Left colon (tissue), 2 donors: ENCODE measurements around the gene MT2A. TPM values are rescaled to one million over a fixed set of nuclear protein-coding genes. Genes with fewer than 3 reads are reported as not detected.
A peak's percentile ranks its signal among the peaks of the same experiment; 100 is the strongest.

ENCODE experiments used
- ATAC-seq: fragments of 200-7000 bp; cut with Tn5 transposase; one replicate; pipeline ENCODE4 v1.9.1; 2020; ENCODE audit warnings: mild to moderate bottlenecking, moderate library complexity
- DNase-seq, 2 donors: peaks; one replicate each; pipeline ENCODE4 v3.0.0-alpha.2; 2020
- intact Hi-C, 2 donors: fragments of 100-400 bp; cut with DNase I in 1 of 2; cut with micrococcal nuclease in 1 of 2; formaldehyde crosslinking; loops; one replicate each; pipeline versions ENCODE4 v1.11.2 to v1.14.0; 2022; cut with DNase I, micrococcal nuclease
- total RNA-seq, 2 donors: library from RNA; stranded (reverse); fragmentation: NEBNext Ultra II Directional; extraction: Animal tissue kit (Norgen Biotek cat#: 25700); gene quantifications; one replicate each; pipeline ENCODE4 v1.2.1, GENCODE V29; 2021
- donor health status: DM: no; HTN: no; CAD: no.
- donor health status: DM: yes; HTN: yes; CAD: no.

Gene MT2A
- total RNA-seq, 2 donors from 2014 or later = 78.4 to 287 TPM

DNA sequence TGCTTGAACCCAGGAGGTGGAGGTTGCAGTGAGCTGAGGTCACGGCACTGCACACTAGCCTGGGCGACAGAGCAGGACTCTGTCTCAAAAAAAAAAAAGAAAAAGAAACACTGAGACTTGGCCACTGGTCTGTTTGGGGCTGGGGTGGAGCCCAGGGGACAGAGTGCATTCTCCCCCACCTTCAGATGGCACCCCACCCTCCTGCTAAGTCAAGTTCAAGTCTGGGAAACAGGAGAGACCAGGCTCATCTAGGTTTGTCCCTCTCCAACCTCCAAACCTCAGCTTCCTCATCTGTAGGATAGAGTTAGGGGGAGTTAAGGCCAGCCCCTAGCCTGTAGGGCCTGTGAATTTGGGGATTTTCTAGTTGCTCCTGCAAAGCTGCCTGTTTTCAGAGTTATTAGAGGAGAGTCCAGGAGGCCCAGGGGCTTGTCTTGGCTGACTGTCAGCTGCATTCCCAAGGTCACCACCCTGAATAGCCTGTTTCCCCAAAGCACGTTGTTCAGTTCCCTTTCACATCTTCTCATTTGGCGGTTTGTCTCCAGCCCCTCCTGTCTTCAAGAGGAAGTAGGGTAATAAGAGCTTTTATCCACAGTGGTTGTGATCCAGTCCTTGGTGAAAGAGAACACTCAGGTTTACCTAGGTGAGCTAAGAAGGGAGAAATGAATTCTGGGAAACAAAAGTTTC is 16.9 kb upstream of the MT2A start:
- DNase-seq = no peak
- intact Hi-C loops = no loop called here
- ATAC-seq = peak; percentile 52

DNA sequence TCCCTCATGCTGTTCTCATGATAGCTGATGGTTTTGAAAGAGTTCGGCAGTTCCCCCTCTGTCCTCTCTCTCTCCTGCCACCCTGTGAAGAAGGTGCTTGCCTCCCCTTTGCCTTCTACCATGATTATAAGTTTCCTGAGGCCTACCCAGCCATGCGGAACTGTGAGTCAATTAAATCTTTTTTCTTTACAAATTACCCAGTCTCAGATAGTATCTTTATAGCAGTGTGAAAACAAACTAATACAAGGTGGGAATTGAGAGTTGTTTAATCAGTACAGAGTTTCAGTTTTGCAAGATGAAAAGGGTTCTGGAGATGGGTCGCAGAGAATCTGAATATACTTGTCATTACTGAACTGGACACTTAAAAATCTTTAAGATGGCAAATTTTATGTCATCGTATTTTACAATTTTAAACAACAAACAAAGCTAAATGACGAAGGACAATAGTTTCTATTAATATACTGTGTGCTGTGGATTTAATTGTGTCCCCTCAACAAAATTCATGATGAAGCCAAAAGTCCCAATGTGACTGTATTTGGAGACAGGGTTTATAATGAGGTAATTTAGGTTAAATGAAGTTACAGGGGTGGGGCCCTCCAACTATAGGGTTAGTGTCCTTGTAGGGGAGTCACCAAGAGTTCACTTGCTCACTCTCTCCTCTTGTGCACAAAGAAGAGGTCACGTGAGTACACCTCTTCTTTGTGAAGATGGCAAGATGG is 14.7 kb upstream of the MT2A start:
- intact Hi-C loops = no loop called here
- no peak for ATAC-seq
- DNase-seq = no peak

DNA sequence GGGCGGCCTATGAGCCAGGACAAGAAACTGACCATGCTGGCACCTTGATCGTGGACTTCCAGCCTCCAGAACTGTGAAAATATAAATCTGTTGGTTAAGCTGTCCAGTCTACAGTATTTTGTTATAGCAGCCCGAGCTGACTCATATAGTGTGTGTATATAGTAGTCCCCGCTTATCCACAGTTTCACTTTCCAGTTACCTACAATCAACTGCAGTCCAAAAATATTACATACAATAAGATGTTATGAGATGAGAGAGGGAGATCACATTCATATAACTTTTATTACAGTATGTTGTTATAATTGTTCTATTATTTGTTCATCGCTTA is 14.1 kb upstream of the MT2A start:
- no peak for DNase-seq
- ATAC-seq = no peak
- intact Hi-C loops = no loop called here

DNA sequence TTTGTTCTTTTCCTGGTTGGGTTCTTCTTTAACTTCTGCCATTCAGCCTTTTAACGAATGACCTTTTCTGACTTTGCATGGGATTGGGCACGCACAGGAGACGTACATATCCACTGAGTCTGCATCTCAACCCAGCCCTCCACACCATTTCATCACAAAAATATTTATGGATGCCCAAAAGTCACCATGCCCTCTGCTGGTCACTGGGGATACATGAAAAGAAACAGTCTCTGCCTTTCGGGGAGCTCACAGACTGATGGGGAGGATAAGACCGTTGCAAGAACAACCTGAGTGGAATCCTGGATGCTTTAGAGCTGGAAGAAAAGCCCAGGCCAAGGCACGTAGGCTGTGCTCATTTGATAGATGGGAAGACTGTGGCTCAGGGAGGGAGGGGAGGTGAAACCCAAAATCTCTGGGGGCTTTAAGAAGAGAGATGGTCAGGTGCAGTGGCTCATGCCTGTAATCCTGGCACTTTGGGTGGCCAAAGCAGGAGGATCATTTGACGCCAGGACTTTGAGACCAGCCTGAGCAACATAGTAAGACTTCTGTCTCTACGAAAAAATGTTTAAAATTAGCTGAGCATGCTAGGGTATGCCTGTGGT is 7.9 kb upstream of the MT2A start:
- DNase-seq = no peak
- intact Hi-C loops = loop anchor here in 1 of 2 donors (5.0 kb wide), 1 partner anchor 83 kb away; no protein-coding TSS in a partner anchor
- ATAC-seq = peak; percentile 45

DNA sequence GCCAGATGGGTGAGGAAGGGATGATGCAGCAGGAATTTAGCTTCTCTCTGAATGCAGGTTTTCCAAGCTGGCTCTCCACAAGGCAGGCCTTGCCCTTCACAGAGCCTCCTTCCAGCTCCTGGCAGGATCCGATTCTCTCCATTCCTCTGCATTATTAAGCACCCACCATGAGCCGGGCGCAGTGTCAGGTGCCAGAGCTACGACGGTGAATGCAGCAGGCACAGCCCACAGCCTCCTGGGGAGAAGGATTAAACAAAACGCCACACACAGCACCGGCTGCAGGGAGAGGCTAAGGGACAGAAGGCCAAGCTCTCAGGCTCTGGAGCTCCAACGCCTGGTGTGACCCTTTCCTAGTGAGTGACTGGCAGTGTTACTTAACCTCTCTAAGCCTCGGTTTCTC is 7.1 kb upstream of the MT2A start:
- intact Hi-C loops = loop anchor here in 1 of 2 donors (5.0 kb wide), 1 partner anchor 84 kb away; no protein-coding TSS in a partner anchor
- ATAC-seq (no peak), DNase-seq (no peak)

DNA sequence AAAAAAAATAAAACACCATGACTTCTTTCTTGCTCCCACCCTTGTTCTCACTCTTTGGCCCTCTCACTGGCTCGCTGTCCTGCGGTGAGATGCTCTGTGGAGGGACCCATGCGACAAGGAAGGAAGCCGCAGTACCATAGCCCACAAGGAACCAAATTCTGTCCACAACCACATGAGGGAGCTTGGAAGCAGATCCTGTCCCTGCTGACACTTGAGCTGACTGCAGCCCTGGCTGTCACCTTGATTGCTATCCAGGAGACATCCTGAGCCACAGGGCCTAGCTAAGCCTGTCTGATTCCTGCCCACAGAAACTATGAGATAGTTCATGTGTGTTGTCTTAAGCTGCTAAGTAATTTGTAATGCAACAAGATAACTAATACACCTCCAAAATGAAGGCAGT is 4.8 kb upstream of the MT2A start:
- ATAC-seq (peak; percentile 48), DNase-seq (peak; percentile 45 to 48)
- intact Hi-C loops = loop anchor here in 1 of 2 donors (5.0 kb wide), 1 partner anchor 86 kb away; no protein-coding TSS in a partner anchor

DNA sequence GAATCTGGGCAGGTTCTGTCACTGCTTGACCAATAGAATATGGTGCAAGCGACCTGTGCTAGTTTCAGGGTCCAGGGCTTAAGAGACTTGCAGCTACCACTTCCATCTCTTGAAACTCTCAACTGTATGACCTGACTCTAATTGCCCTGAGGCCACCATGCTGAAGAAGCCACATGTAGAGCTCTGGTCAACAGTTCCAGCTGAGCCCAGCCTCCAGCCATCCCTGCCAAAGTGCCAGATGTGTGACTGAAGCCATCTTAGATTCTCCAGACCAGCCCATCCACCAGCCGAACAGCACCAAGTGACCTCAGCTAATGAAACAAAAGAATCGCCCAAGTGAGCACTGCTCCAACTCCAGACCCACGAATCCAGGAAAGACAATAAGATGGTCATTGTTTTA is 3.4 kb upstream of the MT2A start:
- intact Hi-C loops = loop anchor here in 1 of 2 donors (5.0 kb wide), 1 partner anchor 88 kb away; no protein-coding TSS in a partner anchor
- ATAC-seq (no peak), DNase-seq (no peak)

DNA sequence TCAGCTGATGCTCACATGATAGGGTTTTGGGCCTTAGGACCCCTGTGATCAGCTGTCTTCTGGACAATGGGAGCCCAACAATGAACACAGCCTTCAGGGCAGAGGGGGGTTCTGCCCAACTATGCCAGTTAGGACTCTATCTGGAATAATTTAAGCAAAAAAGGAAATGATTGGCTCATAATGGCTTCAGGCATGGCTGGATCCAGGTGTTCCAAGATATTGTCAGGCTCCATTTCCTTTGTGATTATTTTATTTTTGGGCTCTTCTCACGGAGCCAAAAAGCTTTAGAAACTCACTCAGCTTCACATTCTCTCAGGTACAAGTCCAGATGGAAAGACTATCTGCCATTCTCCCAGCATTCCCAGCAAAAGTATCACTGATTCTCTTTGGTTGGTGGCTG is 2.9 kb upstream of the MT2A start:
- no peak for ATAC-seq
- no peak for DNase-seq
- intact Hi-C loops = no loop called here

DNA sequence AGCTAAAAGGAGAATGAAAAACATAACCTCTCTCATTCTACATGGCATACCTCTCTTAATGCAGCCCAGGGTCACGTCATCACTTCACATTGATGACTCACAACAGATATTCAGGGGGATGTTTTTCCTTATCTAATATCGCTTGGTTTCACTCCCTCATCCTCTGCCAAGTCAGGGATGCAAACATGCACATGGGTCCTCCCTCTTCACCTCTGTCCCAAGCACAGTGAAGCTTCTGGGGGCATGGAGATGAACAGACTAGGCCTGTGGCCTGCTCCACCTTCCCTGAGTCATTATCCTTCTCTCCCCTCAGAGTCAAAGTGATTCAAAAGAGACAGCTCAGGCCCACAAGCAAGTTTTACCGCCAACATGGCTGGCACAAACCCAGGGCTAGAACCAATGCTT is 2.3 kb upstream of the MT2A start:
- ATAC-seq (no peak), DNase-seq (no peak)
- intact Hi-C loops = no loop called here

DNA sequence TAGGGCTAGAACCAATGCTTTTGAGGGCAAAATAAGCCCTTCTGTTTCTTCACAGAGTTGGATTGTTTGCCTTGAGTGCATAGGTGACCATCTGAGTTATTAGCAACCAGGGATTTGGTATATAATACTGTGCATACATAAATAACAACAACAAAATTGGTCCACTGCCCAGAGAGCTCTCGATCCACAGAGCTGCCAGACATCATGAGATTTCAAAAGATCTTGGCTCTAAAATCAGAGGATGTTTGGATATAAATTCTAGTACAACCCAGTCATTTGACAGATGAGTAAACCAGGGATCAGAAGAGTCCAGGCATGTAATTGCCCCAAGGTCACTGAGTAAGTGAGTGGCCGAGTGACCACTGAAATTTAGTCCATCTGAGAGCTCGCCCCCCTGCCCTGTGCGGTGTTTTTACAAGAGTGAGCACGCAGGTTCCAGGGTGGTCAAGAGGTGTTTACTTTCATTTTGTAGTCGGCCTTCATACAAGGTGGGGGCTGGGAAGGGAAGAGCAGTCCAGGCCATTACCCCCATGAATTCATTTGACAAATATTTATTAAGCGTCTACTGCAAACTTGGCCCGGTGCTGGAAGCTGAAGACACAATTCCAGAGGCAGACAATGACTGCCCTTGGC is 1.8 kb upstream of the MT2A start:
- intact Hi-C loops = no loop called here
- ATAC-seq = no peak
- no peak for DNase-seq

DNA sequence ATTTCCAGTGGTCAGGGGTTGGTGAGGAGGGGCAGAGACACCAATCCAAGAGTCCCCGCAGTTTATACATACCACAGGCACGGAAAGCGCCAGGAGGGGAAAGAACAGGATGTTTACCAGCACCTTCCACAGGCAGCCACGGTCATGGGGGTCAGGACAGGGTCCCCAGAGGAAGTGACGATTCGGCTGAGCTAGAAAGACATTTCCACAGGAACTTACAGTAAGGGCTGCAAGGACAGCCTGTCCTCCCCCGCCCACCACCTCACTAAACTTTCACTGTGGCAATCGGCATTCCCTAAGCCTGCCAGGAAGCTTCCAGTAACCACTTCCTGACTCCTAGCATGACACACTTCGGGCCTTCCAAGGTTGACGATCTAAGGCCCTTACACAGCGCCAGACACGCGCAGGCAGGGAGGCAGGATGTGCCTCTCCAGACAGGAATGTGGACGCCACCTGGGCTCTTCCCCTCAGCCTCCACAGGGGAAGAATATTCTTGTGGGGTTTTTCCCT is 1.2 kb upstream of the MT2A start:
- peak; percentile 34 to 73 for DNase-seq
- no peak for ATAC-seq
- intact Hi-C loops = no loop called here

DNA sequence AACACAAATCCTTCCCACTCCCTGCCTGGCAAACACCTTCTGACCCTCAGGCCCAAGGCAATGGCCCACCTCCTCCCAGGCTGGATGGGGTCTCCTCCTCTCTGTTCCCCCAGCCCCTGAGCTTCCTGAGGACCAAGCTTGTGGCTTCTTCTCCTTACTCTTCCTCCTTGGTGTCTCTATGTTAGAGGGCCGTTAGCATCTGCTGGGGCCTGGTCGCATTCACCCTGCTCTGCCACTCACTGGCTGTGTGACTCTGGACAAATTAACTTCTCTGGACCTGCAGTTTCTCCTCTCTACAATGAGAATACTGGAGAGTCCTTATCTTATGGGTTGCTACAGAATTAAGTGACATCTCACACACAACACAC is 725 bp upstream of the MT2A start:
- ATAC-seq = no peak
- intact Hi-C loops = no loop called here
- DNase-seq = no peak

DNA sequence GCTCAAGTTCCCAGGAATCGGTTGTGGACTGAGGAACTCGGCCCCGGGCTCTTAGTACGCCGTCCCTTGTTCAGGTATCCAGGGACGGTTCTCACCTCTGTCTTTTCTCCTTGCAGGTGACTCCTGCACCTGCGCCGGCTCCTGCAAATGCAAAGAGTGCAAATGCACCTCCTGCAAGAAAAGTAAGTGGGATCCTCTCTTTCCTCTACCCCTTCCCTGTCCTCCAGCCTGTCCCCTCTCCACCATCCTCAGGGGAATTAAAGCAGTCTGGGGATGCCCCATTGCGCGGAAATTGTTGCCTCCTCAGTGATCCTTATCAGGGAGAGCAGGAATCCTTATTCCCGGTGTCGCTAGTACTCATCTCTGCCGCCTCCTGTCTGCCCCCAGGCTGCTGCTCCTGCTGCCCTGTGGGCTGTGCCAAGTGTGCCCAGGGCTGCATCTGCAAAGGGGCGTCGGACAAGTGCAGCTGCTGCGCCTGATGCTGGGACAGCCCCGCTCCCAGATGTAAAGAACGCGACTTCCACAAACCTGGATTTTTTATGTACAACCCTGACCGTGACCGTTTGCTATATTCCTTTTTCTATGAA is 585 bp downstream of the MT2A start:
- peak; percentile 22 for ATAC-seq
- peak in 1 of 2 donors; percentile 41 for DNase-seq
- intact Hi-C loops = no loop called here

DNA sequence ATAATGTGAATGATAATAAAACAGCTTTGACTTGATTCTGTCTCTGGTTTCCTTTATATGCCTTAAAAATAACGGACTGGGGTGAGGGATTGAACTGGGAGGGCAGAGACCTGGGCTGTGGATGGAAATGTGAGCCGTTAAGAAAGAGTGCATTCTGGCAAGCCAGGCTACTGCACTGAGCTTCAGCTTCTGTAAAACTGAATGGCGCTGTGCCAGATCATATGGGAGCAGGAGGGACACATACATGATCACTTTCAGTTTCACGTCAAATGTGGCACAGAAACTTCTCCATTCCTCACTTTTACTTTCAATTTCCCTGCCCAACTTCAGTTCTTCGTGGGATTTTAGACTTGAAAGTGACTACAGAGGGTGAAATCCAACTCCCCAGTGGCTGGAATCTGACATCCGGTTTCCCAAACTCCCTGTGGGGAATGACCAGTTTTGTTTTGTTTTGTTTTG is 1.1 kb downstream of the MT2A start:
- intact Hi-C loops = no loop called here
- ATAC-seq = peak; percentile 63
- peak; percentile 87 to 93 for DNase-seq

DNA sequence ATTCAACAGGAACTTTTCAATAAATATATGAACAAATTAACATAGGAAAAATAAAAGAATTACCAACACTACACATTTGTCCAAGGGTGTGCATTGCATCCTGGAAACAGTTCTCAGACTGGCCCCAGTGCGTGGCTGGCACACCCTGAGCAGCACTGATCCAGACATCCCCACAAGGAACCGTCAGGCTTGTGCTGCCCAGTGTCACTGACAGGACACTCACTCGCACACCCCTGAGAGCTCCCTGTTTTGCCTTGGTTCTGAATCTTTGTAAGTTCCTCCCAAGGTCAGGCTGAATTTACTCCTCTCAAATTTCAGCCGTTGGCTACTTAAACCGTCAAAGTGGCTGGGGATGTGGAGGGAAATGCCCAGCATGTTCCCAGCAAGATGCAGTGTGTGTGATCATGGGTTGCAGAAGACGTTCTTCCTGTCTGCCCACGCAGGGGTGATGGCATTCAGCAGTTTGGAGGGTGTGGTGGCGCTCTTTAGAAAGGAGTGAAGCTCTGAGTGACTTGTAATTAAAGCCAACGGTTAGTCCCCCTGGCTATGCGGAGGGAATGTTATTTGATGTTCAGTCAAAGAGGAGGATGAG is 1.7 kb downstream of the MT2A start:
- DNase-seq (peak in 1 of 2 donors; percentile 48), ATAC-seq (peak; percentile 27)
- intact Hi-C loops = no loop called here

DNA sequence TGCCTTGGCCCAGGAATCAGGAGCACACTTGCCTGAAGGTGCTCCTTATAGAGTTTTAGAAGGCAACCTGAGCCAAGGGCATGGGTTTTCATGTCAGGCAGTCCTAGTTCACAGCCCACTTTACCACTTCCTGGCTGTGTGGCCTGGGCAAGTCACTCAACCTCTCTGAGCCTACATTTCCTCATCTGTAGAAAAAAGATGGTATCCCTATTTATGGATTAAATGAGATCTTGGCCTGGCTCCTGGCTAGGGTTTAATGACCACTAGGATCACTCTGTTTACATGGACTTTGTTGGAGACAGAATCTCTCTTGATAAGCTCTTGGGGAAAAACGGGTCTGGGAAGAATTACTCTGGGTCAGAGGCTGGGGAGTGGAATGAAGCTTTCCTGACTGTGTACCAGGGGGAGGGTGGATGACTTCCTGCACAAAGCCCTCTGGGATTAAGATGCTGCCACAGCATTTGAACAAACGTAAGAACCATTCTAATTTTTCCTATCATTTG is 2.3 kb downstream of the MT2A start:
- intact Hi-C loops = no loop called here
- no peak for ATAC-seq
- no peak for DNase-seq

DNA sequence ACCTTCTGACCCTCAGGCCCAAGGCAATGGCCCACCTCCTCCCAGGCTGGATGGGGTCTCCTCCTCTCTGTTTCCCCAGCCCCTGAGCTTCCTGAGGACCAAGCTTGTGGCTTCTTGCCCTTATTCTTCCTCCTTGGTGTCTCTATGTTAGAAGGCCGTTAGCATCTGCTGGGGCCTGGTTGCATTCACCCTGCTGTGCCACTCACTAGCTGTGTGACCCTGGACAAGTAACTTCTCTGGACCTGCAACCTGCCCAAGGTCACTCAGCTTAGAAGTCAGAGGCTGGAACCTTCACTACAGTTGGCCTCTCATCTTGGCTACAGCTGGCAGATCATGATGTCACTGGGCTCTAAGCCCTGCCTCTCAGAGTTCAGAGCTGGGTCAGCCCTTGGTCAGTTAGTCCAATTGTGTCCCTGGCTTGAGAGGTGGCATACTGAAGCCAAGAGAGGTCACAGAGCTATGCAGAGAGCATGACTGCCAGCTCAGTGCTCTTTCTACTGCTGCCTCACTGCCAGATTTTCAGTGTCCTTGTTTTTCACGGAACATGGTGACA is 3.0 kb downstream of the MT2A start:
- intact Hi-C loops = no loop called here
- DNase-seq = no peak
- no peak for ATAC-seq

DNA sequence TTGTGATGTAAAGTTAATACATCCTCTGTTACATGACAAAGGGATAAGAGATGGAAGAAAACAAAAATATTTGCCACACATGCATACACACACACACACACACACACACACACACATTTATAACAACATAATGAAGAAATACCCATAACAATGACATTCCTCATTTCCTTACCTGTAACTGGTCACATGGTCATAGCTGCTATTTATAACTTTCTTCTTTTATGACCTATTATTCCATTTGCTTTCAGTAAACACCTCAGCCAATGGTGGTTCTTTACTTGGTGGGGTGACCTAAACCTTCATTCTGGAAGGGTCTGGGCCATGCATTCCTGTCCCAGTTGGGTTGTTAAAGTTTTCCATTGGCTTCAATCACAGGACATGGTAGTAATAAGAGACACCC is 5.3 kb downstream of the MT2A start:
- ATAC-seq (no peak), DNase-seq (no peak)
- intact Hi-C loops = no loop called here
